Stimulated activated CD8-positive, alpha-beta memory T cell treated with anti-CD3 and anti-CD28 coated beads, Interleukin-7, amount 100 ng/mL, for 1 hour (primary cell): ENCODE results near the gene BOLL.
"Not testable (repeated sequence)": the region's sequence is repeated elsewhere in the genome, so short reads cannot be mapped to it uniquely, and the experiment has no call there.

Experiments
- DNase-seq, 2 donors: peaks; one replicate each; pipeline ENCODE4 v3.0.0-alpha.2; 2020; ENCODE audit warnings: low read depth in 2 of 2

The BOLL gene

DNA sequence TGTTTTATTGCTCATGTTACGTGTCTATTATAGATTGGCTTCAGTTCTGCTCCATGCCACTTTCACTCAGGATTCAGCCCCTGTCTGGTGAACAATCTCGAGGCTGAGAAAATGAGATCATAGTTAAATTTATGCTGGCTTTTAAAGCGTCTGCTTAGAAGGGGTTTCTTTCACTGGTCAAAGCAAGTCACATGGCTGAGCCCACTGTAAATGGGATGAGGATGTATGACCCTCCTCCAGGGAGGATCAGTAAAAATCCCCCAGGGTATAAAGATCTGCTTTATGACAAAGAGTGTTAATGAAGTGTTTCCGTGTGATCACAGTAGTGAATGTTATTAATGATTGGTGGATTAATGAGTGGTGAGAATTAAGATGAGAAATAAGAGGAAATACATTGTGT lies 13.1 kb upstream of the BOLL start:
- no peak for DNase-seq

DNA sequence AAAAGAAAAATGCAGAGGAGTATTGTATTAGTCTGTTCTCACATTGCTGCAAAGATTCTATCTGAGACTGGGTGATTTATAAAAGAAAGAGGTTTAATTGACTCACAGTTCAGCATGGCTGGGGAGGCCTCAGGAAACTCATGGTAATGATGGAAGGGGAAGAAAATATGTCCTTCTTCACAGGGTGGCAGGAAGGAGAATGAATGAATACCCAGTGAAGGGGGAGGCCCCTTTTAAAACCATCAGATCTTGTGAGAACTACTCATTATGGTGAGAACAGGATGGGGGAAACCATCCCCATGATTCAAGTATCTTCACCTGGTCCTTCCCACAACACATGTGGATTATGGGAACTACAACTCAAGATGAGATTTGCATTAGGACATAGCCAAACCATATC lies 10.2 kb upstream of the BOLL start:
- DNase-seq = no peak

DNA sequence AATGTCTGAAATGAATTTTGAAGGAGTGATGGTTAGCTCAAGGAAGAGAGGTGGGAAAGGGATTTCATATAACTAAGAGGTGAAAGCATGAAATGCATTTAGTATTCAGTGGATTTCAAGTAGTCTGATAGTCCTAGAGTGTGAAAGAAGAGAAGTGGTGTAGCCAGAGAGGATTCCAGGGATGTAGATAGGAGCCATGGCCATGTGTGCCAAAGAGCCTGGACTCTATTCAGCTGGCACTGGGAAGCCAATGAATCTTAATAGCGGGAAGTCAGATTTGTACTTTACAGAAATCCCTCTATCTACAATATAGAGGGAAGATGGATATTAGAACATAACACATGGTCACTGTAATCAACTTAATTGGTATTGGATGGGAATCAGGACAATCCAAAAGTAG lies 8.3 kb upstream of the BOLL start:
- no peak for DNase-seq

DNA sequence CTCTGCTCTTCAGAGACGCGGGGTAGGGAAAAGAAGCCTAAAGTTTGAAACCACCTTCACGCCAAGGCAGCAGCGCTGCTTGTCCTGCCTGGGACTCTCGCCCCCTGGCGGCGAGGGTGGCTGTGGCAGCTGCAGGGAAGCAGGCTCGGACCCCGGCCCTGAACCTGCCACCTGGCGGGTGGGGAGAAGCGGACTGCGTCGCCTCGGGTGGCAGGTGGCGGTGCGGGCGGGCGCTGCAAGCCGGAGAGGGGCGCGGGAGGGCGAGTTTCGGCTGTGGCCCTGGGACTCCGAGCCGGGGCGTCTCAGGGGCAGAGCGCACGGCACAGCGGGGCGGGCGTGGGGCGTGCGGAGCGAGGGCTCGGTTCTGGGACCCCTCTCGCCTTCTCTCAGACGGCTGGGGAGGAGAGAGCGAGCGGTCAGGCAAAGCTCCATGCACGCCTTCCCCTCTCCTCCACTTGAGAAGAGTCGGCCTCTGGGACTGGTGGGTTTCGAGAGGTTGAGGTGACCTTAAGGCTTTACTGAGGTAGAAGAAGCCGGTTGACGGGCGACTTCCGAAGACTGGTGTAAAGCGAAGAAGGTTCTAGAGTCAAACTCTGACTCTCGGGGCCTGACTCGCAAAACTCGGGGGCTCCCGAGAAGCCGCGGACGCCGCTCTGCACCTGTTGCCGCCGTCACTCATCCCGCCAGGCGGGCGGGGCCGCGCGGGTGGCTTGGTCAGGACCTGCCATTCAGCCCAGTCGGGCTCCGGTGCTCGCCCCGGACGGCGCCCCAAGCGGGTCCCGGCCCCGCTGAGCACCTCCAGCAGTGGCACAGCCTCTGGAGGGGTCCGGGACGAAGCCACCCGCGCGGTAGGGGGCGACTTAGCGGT lies 1.1 kb upstream of the BOLL start:
- DNase-seq = no peak

DNA sequence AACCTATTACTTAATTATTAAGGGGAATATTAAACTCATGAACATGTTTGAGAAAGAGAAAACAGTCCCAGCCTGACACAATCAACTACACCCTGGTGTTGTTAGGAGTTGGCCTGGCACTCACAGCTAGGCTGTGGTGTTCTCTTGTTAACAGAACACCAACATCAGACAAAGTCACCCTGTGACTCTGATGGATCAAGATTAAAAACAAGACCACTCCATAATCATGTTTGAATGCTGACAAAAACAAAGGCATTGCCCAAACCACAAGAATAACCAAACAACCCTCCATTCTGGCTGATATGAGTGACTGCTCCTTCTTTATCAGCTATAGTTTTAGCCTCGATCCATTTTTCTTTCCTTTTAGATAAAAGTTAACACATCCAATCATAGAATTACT lies 3.0 kb downstream of the BOLL start:
- DNase-seq = no peak

DNA sequence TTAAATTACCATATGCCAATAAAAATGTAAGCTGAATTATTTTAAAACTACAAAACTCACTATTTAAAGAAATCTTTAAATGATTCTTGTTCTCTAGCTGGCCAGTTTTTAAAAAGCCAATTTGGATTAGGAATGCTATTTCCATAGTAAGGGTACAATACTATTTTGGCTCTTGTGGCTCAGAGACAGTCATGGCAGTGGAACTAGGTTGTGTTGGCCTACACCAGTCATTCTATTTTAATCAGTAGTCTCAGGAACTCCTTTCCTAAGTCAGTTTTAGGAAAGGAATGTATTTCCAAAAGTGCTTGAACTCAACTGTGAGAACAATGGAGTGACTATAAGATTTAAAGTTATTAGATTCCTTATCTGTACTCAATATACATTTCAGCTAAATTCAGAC lies 5.9 kb downstream of the BOLL start:
- DNase-seq = no peak

DNA sequence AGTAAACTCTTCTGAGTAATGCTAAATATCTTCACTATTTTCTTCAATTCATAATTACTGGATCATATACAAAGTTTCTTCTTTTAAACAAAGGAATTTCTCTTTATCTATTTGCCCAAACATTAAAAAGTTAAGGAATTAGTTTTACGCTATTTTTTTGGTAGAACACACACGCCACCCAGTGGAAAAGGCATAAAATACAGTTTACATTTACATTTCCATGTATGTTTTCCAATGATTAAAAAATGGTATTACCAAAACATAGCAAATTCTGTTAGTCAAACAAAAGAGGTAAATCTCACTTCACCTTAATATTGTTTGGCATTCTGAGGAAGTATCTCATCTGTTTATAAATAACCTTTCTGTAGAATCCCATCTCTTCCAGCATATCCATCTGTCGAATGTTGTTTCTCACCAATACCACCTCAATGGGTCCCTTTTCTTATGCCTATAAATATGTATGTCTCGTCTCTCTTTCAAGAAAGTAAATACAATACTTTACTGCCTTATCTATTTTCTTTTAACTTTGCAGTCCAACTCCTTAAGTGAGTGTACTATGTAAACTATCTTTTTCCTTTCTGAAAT lies 7.2 kb downstream of the BOLL start:
- no peak for DNase-seq

DNA sequence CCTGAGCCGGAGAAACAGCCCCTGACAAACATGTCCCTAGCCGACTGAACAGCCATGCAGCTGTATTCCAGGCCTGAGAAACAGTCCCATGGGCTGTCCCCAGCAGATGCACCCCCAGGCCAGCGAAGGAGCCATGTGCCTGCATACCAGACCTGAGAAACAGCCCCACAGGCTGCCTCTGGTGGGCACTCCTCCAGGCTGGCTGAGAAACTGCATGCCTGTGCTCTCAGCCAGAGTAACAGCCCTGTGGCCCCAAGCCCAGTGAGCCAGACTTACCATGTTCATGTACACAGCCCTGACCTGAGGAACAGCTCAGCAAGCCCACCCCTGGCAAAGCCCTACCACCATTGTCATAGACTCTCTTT lies 24.8 kb downstream of the BOLL start:
- no peak for DNase-seq

DNA sequence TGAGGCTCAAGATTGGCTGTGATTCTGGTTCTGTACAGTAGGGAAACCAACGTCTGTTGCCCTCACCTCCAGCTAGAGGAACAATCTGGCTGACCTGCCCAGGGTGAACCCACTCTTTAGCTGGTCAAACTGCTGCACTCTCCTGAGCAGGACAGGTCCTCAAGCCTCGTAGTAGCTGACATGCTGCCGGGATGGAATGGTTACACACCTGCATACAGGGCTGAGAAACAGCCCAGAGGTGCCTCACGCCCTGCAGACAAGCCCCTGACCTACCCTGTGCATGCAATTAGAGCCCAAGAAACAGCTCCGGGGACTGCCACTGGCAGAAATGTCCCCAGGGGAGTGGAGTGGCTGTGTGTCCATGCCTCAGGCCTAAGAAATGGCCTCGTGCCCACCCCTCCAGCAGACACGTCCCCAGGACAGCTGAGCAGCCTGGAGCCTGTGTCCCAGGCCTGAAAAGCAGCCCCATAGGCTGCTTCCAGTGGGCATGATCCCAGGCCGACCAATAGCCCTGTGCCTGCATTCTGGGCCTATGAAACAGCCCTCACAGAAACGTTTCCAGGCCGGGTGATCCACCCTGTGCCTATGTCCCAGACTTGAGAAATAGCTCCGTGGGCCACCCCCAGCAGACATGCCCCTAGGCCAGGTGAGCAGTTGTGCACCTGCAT lies 25.4 kb downstream of the BOLL start:
- no peak for DNase-seq

DNA sequence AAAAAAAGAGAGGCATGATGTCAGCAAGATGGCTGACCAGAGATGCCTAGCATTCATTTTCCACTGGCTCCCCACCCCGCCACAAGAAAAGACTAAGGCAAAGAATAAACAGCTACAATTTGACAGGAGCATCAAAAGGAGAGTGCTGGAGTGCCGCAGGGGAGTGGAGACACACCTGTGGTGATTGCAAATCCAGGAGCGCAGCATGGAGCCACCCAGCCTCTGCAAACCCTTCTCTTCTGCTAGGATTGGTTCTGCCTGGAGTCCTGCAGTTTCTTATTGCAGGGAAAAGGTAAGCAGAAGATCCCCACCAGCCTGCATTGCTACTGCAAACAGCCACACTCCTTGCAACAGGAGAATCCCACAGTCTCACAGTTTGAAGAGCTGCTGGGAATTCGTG lies 26.1 kb downstream of the BOLL start:
- no peak for DNase-seq

DNA sequence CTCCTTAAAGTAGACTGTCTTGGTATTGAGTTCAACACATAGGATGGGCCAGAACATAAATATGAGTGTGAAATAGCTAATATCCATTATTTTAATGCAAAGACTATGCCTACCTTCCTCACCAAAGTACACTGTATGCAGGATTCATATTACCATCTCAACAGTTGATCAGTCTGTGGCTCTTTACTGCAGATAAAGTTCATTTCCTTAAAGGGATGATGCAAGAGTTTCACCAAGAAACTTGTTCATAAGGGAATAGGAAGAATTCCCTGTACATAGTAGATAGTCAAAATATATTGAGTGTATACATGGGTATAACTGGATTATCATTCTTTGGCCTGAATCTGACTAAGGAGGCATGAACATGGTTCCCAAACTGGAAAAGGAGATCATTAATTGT lies 44.9 kb downstream of the BOLL start:
- no peak for DNase-seq

DNA sequence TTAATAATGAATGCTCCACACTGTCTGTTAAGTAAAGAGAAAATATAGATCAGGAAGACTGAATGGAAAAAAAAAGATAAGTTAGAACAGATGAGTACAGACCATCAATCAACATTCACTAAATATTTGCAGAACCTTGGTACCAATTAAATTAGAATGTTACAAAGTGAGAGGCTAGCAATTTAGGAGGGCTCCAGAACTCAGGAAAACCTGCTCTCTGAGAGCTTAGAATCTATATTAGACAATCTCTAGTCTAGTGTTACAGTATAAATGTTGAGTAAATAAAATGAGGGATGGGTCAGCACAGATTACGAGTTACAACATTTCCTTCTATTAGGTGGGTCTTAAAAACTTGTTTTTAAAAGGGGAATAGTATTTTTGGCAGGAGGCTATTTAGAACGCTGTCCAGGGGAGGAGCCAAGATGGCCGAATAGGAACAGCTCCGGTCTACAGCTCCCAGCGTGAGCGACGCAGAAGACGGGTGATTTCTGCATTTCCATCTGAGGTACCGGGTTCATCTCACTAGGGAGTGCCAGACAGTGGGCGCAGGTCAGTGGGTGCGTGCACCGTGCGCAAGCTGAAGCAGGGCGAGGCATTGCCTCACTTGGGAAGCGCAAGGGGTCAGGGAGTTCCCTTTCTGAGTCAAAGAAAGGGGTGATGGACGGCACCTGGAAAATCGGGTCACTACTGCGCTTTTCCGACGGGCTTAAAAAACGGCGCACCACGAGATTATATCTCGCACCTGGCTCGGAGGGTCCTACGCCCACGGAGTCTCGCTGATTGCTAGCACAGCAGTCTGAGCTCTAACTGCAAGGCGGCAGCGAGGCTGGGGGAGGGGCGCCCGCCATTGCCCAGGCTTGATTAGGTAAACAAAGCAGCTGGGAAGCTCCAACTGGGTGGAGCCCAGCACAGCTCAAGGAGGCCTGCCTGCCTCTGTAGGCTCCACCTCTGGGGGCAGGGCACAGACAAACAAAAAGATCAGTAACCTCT lies 56.3 kb downstream of the BOLL start:
- DNase-seq = not testable (repeated sequence)

DNA sequence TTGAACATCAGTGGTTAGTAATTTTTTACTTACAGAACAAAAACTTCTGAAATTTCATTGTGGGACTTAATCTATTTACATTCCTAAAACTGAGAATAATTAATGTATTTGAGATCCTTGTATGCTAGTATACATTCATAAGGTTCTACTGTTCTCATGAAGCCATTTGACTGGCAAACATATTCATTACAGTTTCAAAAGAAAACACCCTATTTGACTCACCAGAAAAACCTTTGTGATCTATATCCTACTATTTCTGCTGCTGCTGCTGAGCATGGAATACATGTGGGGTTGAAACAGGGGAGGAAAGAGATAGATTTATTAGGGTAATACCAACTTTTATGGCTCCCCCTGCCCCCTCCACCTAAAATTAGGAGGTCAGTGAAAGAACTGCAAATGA lies 58.1 kb downstream of the BOLL start:
- DNase-seq = no peak

DNA sequence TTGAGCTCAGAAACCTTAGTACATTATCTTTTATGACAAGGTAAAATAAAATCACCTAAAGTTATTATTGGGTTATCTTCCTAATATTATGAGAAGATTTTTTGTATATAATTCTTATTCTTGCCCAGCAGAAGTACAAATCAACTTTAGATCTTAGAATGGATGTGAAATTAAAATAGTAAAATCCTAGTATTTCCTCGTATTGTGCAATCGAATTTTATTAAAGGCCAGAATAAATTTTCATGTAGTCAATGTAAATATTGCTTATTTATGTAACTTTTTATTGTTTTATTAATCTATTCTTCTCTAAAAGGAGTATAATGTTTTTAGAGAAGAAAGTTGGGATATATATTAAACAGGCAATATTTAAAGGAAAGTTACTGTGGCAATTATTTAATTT lies 67.3 kb downstream of the BOLL start:
- DNase-seq = no peak

DNA sequence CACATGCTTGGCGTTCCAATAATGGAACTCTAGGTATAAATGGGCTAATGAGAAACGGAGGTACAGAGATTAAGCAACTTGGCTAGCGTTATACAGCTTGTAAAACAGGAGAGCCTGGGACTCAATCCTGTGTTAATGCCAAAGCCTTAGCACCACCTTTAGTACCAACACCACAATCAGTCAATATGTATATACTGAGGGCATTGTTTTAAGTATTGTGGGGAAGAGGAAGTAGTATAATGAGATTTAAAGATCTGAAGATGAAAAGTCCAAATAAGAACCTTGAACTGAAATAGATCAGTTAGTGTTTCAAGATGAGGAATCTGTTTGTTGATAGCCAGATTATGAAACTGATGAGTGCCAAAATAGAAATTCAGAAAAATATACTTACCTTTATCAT lies 71.8 kb downstream of the BOLL start:
- no peak for DNase-seq

DNA sequence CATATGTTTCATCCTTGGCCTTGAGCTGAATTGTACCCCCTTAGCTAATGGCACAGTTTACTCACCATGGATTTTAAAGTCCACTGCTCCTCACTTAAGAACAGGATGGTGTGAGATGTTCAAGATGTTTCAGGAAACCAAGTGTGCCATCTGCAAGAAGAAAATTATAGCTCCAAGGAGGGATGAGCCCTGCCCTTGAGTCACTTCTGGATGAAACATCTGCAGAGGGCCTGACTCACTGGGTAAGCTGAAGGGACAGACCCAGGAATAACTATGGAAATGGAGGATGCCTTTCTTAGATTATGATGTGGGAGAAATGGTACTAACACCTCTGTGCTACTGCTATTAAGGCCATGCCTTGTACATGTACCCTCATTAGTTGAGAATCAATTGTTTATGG lies 73.5 kb downstream of the BOLL start:
- no peak for DNase-seq

DNA sequence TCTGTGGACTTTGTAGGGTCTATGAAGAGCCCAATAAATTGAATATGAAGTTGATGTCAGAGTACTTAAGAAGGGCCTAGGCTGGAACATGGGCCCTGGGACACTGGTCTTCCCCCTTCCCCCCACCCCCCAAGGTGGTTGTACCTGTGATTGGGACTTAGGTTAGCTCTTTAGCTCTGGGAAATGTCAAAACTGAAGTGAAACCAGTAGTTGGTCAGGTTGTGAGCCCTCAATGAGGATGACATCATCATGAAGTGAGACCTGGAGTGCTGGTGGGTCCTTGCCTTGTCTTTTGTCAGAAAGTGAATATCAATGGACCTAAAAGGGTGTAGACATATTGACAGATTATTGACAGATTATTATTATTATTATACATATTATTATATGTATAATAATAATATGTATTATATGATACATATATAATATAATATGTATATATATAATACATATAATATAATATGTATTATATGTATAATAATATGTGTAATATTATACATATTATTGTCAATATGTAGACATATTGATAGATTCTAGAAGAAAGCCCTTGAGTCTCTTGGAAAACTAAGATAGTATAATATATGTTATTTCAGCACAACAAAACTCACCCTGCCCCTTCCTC lies 74.6 kb downstream of the BOLL start:
- no peak for DNase-seq

DNA sequence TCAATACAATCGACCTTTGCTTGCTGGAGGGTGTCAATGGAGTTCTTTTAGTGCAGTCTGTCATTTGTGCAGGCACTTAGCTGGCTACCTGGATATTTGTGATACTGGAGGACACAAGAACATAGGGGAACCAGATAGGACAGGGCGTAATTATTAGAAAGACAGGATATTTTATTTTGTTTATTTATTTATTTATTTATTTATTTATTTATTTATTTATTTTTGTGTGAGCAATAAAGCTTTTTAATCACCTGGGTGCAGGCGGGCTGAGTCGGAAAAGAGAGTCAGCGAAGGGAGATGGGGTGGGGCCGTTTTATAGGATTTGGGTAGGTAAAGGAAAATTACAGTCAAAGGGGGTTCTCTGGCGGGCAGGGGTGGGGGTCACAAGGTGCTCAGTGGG lies 76.0 kb downstream of the BOLL start:
- not testable (repeated sequence) for DNase-seq

DNA sequence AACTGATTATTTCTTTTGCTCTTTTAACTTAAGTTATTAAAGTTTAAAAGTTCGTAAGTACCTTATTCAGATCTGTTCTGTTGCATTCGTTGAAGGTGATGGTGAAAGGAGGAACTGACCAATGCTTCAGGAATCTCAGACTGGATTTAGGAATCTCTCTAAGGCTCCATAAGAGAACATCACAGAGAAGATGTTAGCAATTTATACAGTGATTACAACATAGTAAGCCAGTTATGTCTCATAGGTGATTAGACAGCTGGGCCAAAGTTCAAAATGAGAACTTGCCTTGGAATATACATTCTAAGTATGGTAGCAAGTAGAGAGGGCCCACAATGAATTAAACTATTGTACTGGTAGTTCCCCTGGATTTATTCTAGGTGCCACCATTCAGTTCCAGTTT lies 76.8 kb downstream of the BOLL start:
- no peak for DNase-seq

DNA sequence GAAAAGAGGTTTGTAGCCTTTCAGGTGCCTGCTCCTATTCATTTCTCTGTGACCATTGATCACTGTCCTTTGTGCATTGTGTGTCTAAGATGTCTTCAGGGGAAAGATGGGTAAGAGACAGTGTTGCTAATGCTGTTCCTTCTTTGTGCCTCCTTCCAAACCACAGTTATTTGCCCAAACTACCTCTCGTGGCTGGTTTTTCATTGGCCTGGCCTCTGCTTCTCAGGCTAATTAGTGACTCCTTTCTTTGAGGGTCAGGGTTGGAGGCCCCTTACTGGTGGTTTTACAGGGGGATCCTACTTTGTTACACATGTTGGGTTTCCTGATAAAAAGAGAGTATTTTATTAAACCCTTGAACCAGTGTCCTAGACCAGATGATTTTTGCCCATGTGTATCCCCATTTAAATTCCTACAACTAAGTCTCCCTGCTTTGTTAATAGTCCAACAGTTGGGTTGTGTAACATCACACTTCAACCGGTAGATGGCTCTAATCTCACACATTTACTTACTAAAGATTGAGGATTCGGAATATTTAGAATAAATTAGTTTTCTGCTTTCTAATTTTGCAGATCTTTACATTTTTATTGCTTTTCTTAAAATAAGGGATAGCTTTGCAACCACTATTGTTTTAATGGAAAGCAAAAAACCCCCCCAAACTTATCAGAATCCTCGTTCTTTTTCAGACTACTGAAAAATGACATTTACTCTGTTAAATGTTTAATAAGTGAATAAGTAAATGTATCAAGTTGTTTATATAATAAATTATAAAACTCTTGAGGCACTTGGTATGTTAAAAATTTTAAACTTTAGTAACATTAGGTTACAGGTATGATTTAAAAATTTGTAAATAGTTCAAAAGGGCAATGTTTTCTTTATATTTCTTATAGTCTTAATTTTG lies 77.6 kb downstream of the BOLL start:
- no peak for DNase-seq

DNA sequence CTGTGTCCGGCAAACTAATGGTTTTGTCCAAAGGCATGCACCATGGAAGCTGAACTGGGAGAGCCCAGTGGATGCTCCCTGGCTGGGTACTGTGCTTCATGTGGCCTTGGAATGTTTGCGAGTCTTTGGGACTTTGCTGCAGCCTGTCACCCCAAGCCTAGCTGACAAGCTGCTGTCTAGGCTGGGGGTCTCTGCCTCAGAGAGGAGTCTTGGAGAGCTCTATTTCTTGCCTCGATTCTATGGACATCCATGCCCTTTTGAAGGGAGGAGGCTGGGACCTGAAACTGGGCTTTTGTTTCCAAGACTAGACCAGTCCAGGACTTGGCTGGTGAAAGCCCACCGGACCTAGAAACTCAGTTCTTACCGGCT lies 78.3 kb downstream of the BOLL start:
- DNase-seq = no peak
